Smooth muscle cell (in vitro differentiated cells): Measurements from ENCODE around the gene AP2A2. TPM values are rescaled to one million over a fixed set of nuclear protein-coding genes. Genes with fewer than 3 reads are reported as not detected.

Source experiments
- DNase-seq: peaks from one replicate; lab custom pipeline; 2025; ENCODE audit not compliant: unreplicated experiment; lab: John Stamatoyannopoulos, UW
- H2AFZ ChIP-seq: fragments of 200-600 bp; sonication (generic); 2 replicates; pipeline ENCODE4 v1.6.0; 2016; ENCODE audit warnings: antibody characterized with exemption, low read depth, mild to moderate bottlenecking
- H3F3A ChIP-seq: fragments of 200-600 bp; sonication (generic); 2 replicates; pipeline ENCODE4 v1.6.0; 2017; ENCODE audit warnings: antibody characterized with exemption, low read depth
- H3K27ac ChIP-seq: fragments of 200-600 bp; sonication (generic); 2 replicates; pipeline ENCODE4 v1.5.1; 2016; ENCODE audit warnings: low read depth, mild to moderate bottlenecking
- H3K27me3 ChIP-seq: fragments of 200-600 bp; sonication (generic); 2 replicates; pipeline ENCODE4 v1.6.1; 2016; ENCODE audit warnings: low read depth, mild to moderate bottlenecking
- H3K36me3 ChIP-seq: fragments of 200-600 bp; sonication (generic); 2 replicates; pipeline ENCODE4 v1.5.1; 2016; ENCODE audit warnings: low read depth
- H3K4me1 ChIP-seq: fragments of 200-600 bp; sonication (generic); 2 replicates; pipeline ENCODE4 v1.5.1; 2016; ENCODE audit warnings: low read depth
- H3K4me2 ChIP-seq: fragments of 200-600 bp; sonication (generic); 2 replicates; pipeline ENCODE4 v1.6.0; 2016; ENCODE audit warnings: mild to moderate bottlenecking
- H3K4me3 ChIP-seq: fragments of 200-600 bp; sonication (generic); 2 replicates; pipeline ENCODE4 v1.5.1; 2016; ENCODE audit warnings: mild to moderate bottlenecking
- H3K79me2 ChIP-seq: fragments of 200-600 bp; sonication (generic); 2 replicates; pipeline ENCODE4 v1.6.0; 2016; ENCODE audit warnings: low read depth, mild to moderate bottlenecking
- H3K9ac ChIP-seq: fragments of 200-600 bp; sonication (generic); 2 replicates; pipeline ENCODE4 v1.6.0; 2016; ENCODE audit warnings: low read depth
- H3K9me3 ChIP-seq: fragments of 200-600 bp; sonication (generic); replicated peaks from 2 replicates; pipeline ENCODE4 v1.5.1; 2016; ENCODE audit warnings: low read depth
- H4K20me1 ChIP-seq: fragments of 200-600 bp; sonication (generic); 2 replicates; pipeline ENCODE4 v1.6.0; 2016; ENCODE audit warnings: low read depth
- WGBS: methylation state at CpG from one replicate; pipeline ENCODE4 v1.1.7; 2016; ENCODE audit warnings: low lambda C conversion rate; 5-methylcytosine and 5-hydroxymethylcytosine counted together
- polyA plus RNA-seq: library from polyadenylated mRNA; unstranded; fragments of >200 nt; fragmentation: Nextera tagmentation; extraction: Ambion mirVana; gene quantifications from 2 replicates; pipeline ENCODE4 v1.2.1, GENCODE V29; 2016
- total RNA-seq: library from RNA; depleted of rRNA; stranded (reverse); fragments of >200 nt; gene quantifications from 2 replicates; pipeline ENCODE4 v1.2.3, GENCODE V29; 2014
- TF ChIP-seq, protein P1 (sequence below): fragments of 200-600 bp; sonication (generic); IDR thresholded peaks from 2 replicates; pipeline ENCODE4 v1.5.1; 2017; ENCODE audit warnings: borderline replicate concordance, mild to moderate bottlenecking, antibody characterized with exemption; ENCODE audit not compliant: insufficient read depth, poor library complexity, severe bottlenecking

Gene AP2A2
- total RNA-seq (32.2 and 35.8 TPM in 2 replicates), polyA plus RNA-seq (25.1 and 31.8 TPM in 2 replicates)

DNA sequence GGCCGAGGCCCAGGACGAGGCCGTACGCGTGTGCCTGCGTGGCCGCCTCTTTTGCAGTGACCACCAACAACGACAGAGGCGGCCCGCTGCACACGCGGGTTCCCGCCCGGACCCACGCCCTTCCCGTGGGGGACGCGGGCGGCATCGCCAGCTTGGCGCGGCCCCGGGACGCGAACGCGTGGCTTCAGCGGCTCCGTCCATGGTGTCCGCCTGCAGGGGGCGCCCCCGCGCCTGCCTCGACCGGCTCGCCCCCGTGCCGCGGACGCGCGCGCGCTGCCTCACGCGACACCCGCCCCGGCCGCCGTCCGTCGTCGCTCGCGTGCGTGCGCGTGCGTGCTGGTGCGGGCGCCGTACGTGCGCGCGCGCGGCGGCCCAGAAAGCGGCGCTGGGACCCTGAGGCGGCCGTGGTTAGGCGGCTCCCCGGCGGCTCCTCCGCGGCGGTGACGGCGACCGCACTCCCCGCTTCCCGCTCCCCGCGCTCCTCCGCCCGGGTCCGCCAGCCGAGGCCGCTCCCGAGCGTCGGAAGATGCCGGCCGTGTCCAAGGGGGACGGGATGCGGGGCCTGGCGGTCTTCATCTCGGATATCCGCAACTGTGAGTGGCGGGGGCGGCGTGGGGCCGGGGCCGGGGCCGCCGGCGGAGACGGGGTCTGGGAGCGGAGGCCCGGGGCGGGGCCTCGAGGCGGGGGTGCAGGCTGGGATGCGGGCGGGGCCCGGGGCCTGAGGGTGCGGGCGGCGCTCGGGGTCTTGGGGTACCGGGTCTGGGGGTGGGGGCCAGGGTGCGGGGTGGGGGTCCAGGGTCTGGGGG, at the start of gene AP2A2:
AP2A2 (plus strand) TSS at position 375 of the 806 bp plus-strand sequence; CDS start at position 527, 152 bp downstream.
- peaks cover 45% of the 10 kb centered on the region for H3K79me2 ChIP-seq
- H3K4me3 ChIP-seq, result peak within 1 kb of the TSS; percentile 97
- peaks cover 42% of the 10 kb centered on the region for H4K20me1 ChIP-seq
- DNase-seq, result peak; percentile 46
- no peaks in the 10 kb centered on the region for H3K9me3 ChIP-seq
- H3K4me2 ChIP-seq, result peak within 1 kb of the TSS; percentile 84
- TF ChIP-seq, protein P1, sequence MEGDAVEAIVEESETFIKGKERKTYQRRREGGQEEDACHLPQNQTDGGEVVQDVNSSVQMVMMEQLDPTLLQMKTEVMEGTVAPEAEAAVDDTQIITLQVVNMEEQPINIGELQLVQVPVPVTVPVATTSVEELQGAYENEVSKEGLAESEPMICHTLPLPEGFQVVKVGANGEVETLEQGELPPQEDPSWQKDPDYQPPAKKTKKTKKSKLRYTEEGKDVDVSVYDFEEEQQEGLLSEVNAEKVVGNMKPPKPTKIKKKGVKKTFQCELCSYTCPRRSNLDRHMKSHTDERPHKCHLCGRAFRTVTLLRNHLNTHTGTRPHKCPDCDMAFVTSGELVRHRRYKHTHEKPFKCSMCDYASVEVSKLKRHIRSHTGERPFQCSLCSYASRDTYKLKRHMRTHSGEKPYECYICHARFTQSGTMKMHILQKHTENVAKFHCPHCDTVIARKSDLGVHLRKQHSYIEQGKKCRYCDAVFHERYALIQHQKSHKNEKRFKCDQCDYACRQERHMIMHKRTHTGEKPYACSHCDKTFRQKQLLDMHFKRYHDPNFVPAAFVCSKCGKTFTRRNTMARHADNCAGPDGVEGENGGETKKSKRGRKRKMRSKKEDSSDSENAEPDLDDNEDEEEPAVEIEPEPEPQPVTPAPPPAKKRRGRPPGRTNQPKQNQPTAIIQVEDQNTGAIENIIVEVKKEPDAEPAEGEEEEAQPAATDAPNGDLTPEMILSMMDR, result peak; percentile 69
- H3K36me3 ChIP-seq, result no peaks in the 10 kb centered on the region
- H3K4me1 ChIP-seq, result peaks cover 5% of the 10 kb centered on the region
- H3F3A ChIP-seq, result peaks cover 4% of the 10 kb centered on the region
- H3K27me3 ChIP-seq, result no peaks in the 10 kb centered on the region
- peak within 1 kb of the TSS; percentile 79 for H2AFZ ChIP-seq
- peak within 1 kb of the TSS; percentile 75 for H3K27ac ChIP-seq
- peak within 1 kb of the TSS; percentile 90 for H3K9ac ChIP-seq
- 8% methylated on average over 75 of the region's 124 CpGs for WGBS

DNA sequence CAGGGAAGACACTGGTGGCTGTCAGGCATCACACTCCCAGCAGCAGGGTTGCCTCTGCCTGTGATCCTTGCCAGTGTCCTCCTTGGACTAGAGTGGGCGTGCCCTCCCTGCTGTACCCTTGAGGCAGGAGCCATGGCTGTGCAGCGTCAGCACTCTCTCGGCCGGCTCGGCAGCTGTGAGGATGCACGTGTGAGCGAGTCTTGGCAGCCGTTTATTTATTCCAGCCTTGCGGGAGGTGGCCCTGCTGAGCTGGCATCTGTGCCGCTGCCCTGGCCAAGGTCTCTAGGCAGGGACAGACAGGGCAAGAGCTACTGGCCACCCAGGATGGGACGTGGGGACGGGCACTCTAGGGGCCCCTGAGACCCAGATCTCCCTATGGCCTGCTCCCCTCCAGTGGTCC, 49.1 kb upstream of the AP2A2 start:
- Histone ChIP-seq H3K36me3 (no peaks in the 10 kb centered on the region), H3K9ac (no peak overlapping the region), H3K4me1 (no peaks in the 10 kb centered on the region), H2AFZ (no peak overlapping the region), H3K4me2 (no peak overlapping the region), H3K4me3 (no peak overlapping the region), H3F3A (no peaks in the 10 kb centered on the region), H4K20me1 (no peaks in the 10 kb centered on the region), H3K27me3 (no peaks in the 10 kb centered on the region), H3K9me3 (no peaks in the 10 kb centered on the region), H3K27ac (no peak overlapping the region), H3K79me2 (no peaks in the 10 kb centered on the region)
- no peak for DNase-seq
- TF ChIP-seq, protein P1, result no peak
- WGBS, result 86% methylated on average over 12 of the region's 12 CpGs

DNA sequence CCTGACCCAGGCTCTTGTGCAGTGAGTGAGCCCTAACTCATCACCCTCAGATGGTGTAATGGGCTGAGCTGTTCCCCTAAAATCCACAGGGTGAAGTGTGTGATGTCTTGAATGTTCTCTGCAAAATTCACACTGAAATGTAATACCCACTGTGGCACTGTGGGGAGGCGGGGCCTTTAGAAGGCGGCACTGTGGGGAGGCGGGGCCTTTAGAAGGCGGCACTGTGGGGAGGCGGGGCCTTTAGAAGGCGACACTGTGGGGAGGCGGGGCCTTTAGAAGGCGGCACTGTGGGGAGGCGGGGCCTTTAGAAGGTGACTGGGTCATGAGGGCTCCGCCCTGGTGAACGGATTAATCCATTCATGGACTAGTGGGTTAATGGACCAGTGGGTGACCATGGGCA, 48.1 kb upstream of the AP2A2 start:
- Histone ChIP-seq H3F3A (no peaks in the 10 kb centered on the region), H3K36me3 (no peaks in the 10 kb centered on the region), H4K20me1 (no peaks in the 10 kb centered on the region), H2AFZ (no peak overlapping the region), H3K27ac (no peak overlapping the region), H3K4me1 (no peaks in the 10 kb centered on the region), H3K79me2 (no peaks in the 10 kb centered on the region), H3K4me3 (no peak overlapping the region), H3K9me3 (no peaks in the 10 kb centered on the region), H3K9ac (no peak overlapping the region), H3K27me3 (no peaks in the 10 kb centered on the region), H3K4me2 (no peak overlapping the region)
- DNase-seq, result no peak
- 75% methylated on average over 10 of the region's 11 CpGs for WGBS
- TF ChIP-seq, protein P1, result no peak

DNA sequence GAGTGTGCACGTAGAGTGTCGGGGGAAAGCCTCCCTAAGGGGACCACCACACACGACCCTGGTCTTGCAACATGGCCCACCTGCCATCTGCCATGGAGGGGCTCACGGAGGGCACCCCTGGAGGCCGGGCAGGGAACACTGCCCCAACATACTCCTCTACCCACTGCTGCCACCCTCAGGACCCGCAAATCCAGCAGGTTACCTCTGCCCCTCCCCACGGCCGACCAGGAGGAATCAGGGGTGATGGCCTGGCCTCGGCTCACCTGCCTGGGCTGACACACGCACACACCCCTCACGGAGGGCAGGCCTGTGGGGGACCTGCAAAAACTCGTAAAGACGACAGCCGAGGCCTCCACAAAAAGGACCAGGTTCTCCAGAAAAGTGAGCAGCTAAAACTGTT, 45.2 kb upstream of the AP2A2 start:
- Histone ChIP-seq H3K9me3 (no peaks in the 10 kb centered on the region), H3K27ac (no peak overlapping the region), H3K4me2 (no peak overlapping the region), H3K79me2 (no peaks in the 10 kb centered on the region), H3K9ac (no peak overlapping the region), H2AFZ (no peak overlapping the region), H3F3A (no peaks in the 10 kb centered on the region), H3K4me1 (no peaks in the 10 kb centered on the region), H3K4me3 (no peak overlapping the region), H3K27me3 (no peaks in the 10 kb centered on the region), H3K36me3 (no peaks in the 10 kb centered on the region), H4K20me1 (no peaks in the 10 kb centered on the region)
- 96% methylated on average over 14 of the region's 14 CpGs for WGBS
- TF ChIP-seq, protein P1, result no peak
- DNase-seq, result no peak
